ENCODE results near the gene MGMT. TPM values are rescaled to one million over a fixed set of nuclear protein-coding genes. Genes with fewer than 3 reads are reported as not detected.

MGMT gene
- total and polyA plus RNA-seq, 2 of the 4 experiments (the other 2 are of a cell fraction) = 11.5 to 17.8 TPM

DNA sequence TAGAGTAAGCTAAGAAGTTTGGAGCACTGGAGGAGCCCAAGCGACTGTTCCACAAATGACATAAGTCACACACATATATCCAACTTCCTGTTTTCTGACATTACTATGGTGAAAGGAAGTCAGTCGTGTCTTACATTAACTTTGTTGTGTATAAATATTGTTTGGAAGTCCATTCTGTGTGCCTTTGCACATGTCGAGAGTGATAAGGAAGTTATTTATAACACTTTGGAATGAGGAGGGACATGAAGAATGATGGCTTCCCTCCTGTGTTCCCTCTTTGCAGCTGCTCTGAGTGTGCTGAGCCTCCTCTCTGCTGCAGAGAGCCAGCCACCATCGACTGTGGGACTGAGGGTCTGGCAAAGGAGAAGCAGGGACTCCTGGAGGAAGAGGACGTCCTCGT lies 40.4 kb upstream of the MGMT start:
- no peaks in the 10 kb centered on the region for H4K20me1 ChIP-seq (ENCODE audit: insufficient read depth, low read length)
- TF ChIP-seq FOS (IDR thresholded peaks at IDR 0.05; ENCODE audit: low read depth, low read length) (no peak), POLR2A (IDR thresholded peaks at IDR 0.05; ENCODE audit: low read depth, low read length) (no peak), RFX5 (IDR thresholded peaks at IDR 0.05; ENCODE audit: low read depth, low read length) (no peak), MAZ (IDR thresholded peaks at IDR 0.05; ENCODE audit: borderline replicate concordance, low read depth, low read length) (no peak)
- TF ChIP-seq, protein P1, sequence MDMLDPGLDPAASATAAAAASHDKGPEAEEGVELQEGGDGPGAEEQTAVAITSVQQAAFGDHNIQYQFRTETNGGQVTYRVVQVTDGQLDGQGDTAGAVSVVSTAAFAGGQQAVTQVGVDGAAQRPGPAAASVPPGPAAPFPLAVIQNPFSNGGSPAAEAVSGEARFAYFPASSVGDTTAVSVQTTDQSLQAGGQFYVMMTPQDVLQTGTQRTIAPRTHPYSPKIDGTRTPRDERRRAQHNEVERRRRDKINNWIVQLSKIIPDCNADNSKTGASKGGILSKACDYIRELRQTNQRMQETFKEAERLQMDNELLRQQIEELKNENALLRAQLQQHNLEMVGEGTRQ (IDR thresholded peaks at IDR 0.05; ENCODE audit: low read depth, low read length) = no peak
- TF ChIP-seq, protein P2, sequence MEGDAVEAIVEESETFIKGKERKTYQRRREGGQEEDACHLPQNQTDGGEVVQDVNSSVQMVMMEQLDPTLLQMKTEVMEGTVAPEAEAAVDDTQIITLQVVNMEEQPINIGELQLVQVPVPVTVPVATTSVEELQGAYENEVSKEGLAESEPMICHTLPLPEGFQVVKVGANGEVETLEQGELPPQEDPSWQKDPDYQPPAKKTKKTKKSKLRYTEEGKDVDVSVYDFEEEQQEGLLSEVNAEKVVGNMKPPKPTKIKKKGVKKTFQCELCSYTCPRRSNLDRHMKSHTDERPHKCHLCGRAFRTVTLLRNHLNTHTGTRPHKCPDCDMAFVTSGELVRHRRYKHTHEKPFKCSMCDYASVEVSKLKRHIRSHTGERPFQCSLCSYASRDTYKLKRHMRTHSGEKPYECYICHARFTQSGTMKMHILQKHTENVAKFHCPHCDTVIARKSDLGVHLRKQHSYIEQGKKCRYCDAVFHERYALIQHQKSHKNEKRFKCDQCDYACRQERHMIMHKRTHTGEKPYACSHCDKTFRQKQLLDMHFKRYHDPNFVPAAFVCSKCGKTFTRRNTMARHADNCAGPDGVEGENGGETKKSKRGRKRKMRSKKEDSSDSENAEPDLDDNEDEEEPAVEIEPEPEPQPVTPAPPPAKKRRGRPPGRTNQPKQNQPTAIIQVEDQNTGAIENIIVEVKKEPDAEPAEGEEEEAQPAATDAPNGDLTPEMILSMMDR (conservative IDR thresholded peaks at IDR 0.05; ENCODE audit: low read depth, low read length) = no peak
- H3K14ac ChIP-seq (replicated peaks; ENCODE audit: low read depth, low read length) = no peak overlapping the region
- intact Hi-C loops (cut with micrococcal nuclease) (no loop called here), in situ Hi-C loops (cut with MboI; ENCODE audit: low sequenced_read_pairs) (no loop called here), dilution Hi-C loops (cut with HindIII; ENCODE audit: low sequenced_read_pairs, unreplicated experiment) (no loop called here)
- H4K91ac ChIP-seq (ENCODE audit: insufficient read depth, low read depth, low read length) = no peak overlapping the region
- H2AK5ac ChIP-seq (ENCODE audit: low read depth, low read length) = no peak overlapping the region
- H3K4me1 ChIP-seq (ENCODE audit: control insufficient read depth, insufficient read depth, low read length) = no peaks in the 10 kb centered on the region
- no peak overlapping the region for H3K9ac ChIP-seq (ENCODE audit: low read depth, low read length)
- no peak overlapping the region for H4K8ac ChIP-seq (ENCODE audit: low read depth in 2 of 2, low read length in 2 of 2)
- no peak overlapping the region for H2AK9ac ChIP-seq (replicated peaks; ENCODE audit: low read depth, low read length, poor library complexity)
- H3K9me3 ChIP-seq (ENCODE audit: control insufficient read depth, insufficient read depth, low read length) = peaks cover 3% of the 10 kb centered on the region; the same call in 1 of the 2 replicates
- no TSS peak for BruUV-seq (replicated peaks)
- no peak for DNase-seq
- H3K18ac ChIP-seq (ENCODE audit: low read depth, low read length) = no peak overlapping the region
- H2BK15ac ChIP-seq (ENCODE audit: low read depth, low read length) = no peak overlapping the region
- ChIA-PET POLR2A (ENCODE audit: unreplicated experiment) (no interaction called here), CTCF (no interaction called here)
- H4K5ac ChIP-seq (ENCODE audit: low read depth, low read length) = no peak overlapping the region
- no peak overlapping the region for H3K4me3 ChIP-seq (ENCODE audit: insufficient read depth, low read depth, low read length)
- H2AFZ ChIP-seq (replicated peaks; ENCODE audit: low read length, poor library complexity) = no peak overlapping the region
- H3K36me3 ChIP-seq (ENCODE audit: control insufficient read depth, insufficient read depth, low read length) = no peaks in the 10 kb centered on the region
- H3K27me3 ChIP-seq (ENCODE audit: control insufficient read depth, insufficient read depth, low read length) = no peaks in the 10 kb centered on the region
- no peak overlapping the region for H3K4me2 ChIP-seq (ENCODE audit: low read depth, low read length)
- WGBS, 2 experiments (ENCODE audit: extremely low coverage in 2 of 2, insufficient read length in 1 of 2) = no CpG with 5 or more reads among the region's 6 CpGs
- no peak overlapping the region for H3K4ac ChIP-seq (ENCODE audit: low read depth, low read length)
- ATAC-seq (ENCODE audit: low read depth) = no peak
- no peak overlapping the region for H2BK5ac ChIP-seq (ENCODE audit: low read depth, low read length, poor library complexity, severe bottlenecking)
- no peak overlapping the region for H3K56ac ChIP-seq (ENCODE audit: extremely low read depth, insufficient read depth, low read length)
- no peak overlapping the region for H3K27ac ChIP-seq (ENCODE audit: insufficient read depth, low read length)
- no peak overlapping the region for H2BK120ac ChIP-seq (ENCODE audit: low read depth, low read length)
- H3K23ac ChIP-seq (ENCODE audit: low read depth, low read length) = no peak overlapping the region
- no peak overlapping the region for H2BK20ac ChIP-seq (ENCODE audit: low read depth, low read length)
- H3K79me1 ChIP-seq (ENCODE audit: low read depth in 1 of 2, low read length in 2 of 2) = no peaks in the 10 kb centered on the region
- H3K9me1 ChIP-seq (ENCODE audit: insufficient read depth, low read length) = no peaks in the 10 kb centered on the region

Data from IMR-90 (cell line).